Lower lobe of right lung (tissue), 2 donors: ENCODE measurements around the gene ANKS4B. TPM values are rescaled to one million over a fixed set of nuclear protein-coding genes. Genes with fewer than 3 reads are reported as not detected.

ENCODE experiments used
- ATAC-seq, 2 donors: fragments of 200-7000 bp; cut with Tn5 transposase; one replicate each; pipeline ENCODE4 v1.9.1; 2020 to 2022; ENCODE audit warnings: mild to moderate bottlenecking in 2 of 2, moderate library complexity in 2 of 2
- DNase-seq: peaks from one replicate; pipeline ENCODE4 v3.0.0-alpha.2; 2020
- H3K27ac ChIP-seq: fragments of 200-600 bp; one replicate; pipeline ENCODE4 v1.8.0; 2022
- H3K27me3 ChIP-seq: fragments of 200-600 bp; one replicate; pipeline ENCODE4 v1.8.0; 2022; ENCODE audit warnings: low read depth
- H3K36me3 ChIP-seq: fragments of 200-600 bp; one replicate; pipeline ENCODE4 v1.8.0; 2022; ENCODE audit warnings: mild to moderate bottlenecking
- H3K4me1 ChIP-seq: fragments of 200-600 bp; one replicate; pipeline ENCODE4 v1.8.0; 2022
- H3K4me3 ChIP-seq: fragments of 200-600 bp; one replicate; pipeline ENCODE4 v1.8.0; 2022; ENCODE audit warnings: mild to moderate bottlenecking
- H3K9me3 ChIP-seq: fragments of 200-600 bp; one replicate; pipeline ENCODE4 v1.8.0; 2022
- intact Hi-C: fragments of 100-400 bp; cut with DNase I; formaldehyde crosslinking; loops from one replicate; pipeline ENCODE4 v1.11.0; 2022
- total RNA-seq: library from RNA; stranded (reverse); fragmentation: NEBNext Ultra II Directional; extraction: Animal tissue kit (Norgen Biotek cat#: 25700); gene quantifications from one replicate; pipeline ENCODE4 v1.2.1, GENCODE V29; 2021
- TF ChIP-seq, protein P1 (sequence below): fragments of 200-600 bp; IDR thresholded peaks from one replicate; pipeline ENCODE4 v1.8.0; 2022; ENCODE audit warnings: antibody characterized with exemption, mild to moderate bottlenecking
- donor health status: DM: no; HTN: yes; CAD: no; lungs with severe emphysema.

Gene ANKS4B
- total RNA-seq, 1 donor from 2014 or later = not detected

DNA sequence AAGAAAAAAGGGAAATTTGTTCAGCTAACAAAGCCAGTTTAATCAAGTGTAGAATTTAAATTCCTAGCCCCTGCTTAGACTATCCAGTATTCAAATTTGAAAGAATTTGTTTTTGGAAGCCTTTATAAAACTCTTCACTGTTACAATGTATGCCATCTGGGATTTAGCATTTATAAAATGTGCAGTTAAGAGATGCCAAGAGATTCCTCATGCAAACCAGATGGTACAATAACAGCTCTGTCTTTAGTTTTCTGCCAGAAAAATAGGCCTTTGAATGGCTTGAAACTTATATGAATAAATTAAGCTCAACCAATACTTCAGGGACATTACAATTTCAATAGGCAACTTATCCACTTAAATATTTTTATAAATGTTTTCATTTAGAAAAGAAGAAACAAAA, 6.8 kb upstream of the ANKS4B start:
- H3K4me3 ChIP-seq = no peak overlapping the region
- no peaks in the 10 kb centered on the region for H3K9me3 ChIP-seq
- H3K27ac ChIP-seq = no peak overlapping the region
- DNase-seq = no peak
- H3K36me3 ChIP-seq = no peaks in the 10 kb centered on the region
- ATAC-seq = no peak
- intact Hi-C loops = no loop called here
- TF ChIP-seq, protein P1, sequence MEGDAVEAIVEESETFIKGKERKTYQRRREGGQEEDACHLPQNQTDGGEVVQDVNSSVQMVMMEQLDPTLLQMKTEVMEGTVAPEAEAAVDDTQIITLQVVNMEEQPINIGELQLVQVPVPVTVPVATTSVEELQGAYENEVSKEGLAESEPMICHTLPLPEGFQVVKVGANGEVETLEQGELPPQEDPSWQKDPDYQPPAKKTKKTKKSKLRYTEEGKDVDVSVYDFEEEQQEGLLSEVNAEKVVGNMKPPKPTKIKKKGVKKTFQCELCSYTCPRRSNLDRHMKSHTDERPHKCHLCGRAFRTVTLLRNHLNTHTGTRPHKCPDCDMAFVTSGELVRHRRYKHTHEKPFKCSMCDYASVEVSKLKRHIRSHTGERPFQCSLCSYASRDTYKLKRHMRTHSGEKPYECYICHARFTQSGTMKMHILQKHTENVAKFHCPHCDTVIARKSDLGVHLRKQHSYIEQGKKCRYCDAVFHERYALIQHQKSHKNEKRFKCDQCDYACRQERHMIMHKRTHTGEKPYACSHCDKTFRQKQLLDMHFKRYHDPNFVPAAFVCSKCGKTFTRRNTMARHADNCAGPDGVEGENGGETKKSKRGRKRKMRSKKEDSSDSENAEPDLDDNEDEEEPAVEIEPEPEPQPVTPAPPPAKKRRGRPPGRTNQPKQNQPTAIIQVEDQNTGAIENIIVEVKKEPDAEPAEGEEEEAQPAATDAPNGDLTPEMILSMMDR = no peak
- no peaks in the 10 kb centered on the region for H3K4me1 ChIP-seq
- peaks cover 4% of the 10 kb centered on the region for H3K27me3 ChIP-seq

DNA sequence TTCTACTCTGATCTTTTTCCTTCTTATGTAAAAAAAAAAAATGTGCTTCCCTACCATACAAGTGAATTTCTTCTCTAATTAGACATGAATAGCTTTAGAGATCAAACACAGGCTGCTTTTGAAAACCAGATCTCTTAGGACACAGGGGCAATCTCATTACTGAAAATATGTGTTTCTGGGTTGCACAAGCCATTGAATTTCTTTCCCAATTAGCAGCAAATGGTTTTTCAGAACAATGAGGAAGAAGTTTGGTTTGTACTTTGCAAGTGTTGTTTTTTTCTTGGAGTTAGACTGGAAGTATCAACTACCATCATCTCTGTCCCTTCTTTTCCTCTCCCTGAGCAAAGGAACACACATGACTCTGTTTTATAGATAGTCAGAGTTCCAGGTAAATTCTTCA, 5.6 kb upstream of the ANKS4B start:
- H3K4me1 ChIP-seq = no peaks in the 10 kb centered on the region
- H3K27me3 ChIP-seq = peaks cover 4% of the 10 kb centered on the region
- H3K9me3 ChIP-seq = no peaks in the 10 kb centered on the region
- H3K27ac ChIP-seq = no peak overlapping the region
- H3K4me3 ChIP-seq = no peak overlapping the region
- TF ChIP-seq, protein P1 = no peak
- DNase-seq = no peak
- no peak for ATAC-seq
- H3K36me3 ChIP-seq = no peaks in the 10 kb centered on the region
- intact Hi-C loops = no loop called here

DNA sequence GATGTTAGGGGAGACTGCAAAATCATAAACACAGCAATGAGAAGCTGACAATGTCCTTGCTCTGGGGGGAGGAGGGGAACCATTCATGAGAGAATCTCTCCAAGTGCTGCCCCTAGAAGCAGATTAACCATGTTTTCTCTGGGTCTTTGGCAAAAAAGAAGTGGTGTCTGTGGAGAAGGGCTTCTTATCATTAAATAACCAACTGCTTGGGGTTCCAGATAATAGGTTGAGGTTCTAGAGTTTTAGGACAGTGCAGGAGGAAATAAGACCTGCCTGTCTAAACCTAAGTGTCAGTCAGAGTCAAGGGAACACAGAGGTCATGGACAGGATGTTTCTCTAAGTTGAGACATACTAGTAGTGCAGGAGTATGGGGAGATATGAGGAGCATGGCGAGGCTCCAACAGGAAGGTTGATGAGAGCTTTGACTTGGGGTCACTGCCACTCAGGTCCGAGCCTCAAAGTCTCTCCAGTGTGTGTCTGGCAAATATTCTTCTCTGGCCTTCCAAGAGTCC, 5.1 kb upstream of the ANKS4B start:
- no peak overlapping the region for H3K4me3 ChIP-seq
- no peak overlapping the region for H3K27ac ChIP-seq
- H3K9me3 ChIP-seq = no peaks in the 10 kb centered on the region
- H3K27me3 ChIP-seq = peaks cover 4% of the 10 kb centered on the region
- H3K36me3 ChIP-seq = no peaks in the 10 kb centered on the region
- DNase-seq = no peak
- intact Hi-C loops = no loop called here
- TF ChIP-seq, protein P1 = no peak
- ATAC-seq = no peak
- no peaks in the 10 kb centered on the region for H3K4me1 ChIP-seq

DNA sequence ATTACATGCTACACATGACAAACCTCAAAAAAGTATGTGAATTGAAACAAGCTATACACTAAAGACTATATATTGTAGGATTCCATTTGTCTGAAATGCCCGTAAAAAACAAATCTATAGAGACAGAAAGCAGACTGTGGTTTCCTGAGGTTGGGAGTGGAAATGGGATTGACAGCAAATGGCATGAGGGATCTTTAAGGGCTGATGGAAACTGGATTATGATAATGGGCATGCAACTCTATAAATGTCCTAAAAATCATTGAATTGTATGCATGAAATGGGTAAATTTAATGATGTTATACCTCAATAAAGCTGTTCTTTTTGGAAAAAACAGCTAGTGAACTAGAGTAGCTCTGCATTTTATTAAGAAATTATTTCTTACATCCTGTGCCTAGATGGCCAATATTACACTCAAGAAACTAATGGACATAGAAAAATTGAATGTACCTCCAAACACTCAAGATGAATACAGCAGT, 416 bp upstream of the ANKS4B start:
- Histone ChIP-seq H3K27ac (no peak overlapping the region), H3K9me3 (no peaks in the 10 kb centered on the region), H3K4me1 (no peaks in the 10 kb centered on the region), H3K27me3 (no peaks in the 10 kb centered on the region), H3K4me3 (no peak overlapping the region), H3K36me3 (no peaks in the 10 kb centered on the region)
- DNase-seq (no peak), ATAC-seq (no peak)
- intact Hi-C loops = no loop called here
- TF ChIP-seq, protein P1 = no peak

DNA sequence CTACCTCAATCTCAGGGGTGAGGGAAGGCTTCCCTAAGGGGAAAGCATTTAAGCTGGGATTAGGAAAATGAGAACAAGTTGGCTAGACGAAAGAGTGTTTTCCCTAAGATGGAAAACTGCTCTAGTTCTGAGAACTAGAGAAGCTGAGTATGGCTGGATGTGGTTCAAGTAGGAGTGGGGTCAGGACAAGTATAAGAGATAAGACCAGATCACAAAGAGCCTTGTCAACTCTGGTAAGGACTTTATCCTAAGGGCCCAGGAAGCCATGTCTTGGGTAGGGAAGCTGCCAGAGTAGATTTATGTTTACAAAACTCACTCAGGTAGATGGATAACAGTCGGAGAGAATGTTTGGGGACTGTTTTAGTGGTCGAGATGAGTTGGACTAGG, 1.7 kb downstream of the ANKS4B start:
- no peak for ATAC-seq
- H3K27ac ChIP-seq = no peak overlapping the region

More for the DNA sequence above, 1.7 kb downstream of the ANKS4B start:
- Histone ChIP-seq H3K4me1 (no peaks in the 10 kb centered on the region), H3K27me3 (no peaks in the 10 kb centered on the region), H3K4me3 (no peak overlapping the region), H3K36me3 (no peaks in the 10 kb centered on the region), H3K9me3 (no peaks in the 10 kb centered on the region)
- TF ChIP-seq, protein P1 = no peak
- no peak for DNase-seq
- intact Hi-C loops = no loop called here
